DMS53 treated with DMSO at 0.1 percent for 48 hours (cell line): ENCODE results near the gene COL25A1.
"Not testable (repeated sequence)": the region's sequence is repeated elsewhere in the genome, so short reads cannot be mapped to it uniquely, and the experiment has no call there.

Source experiments
- DNase-seq: peaks from one replicate; lab custom pipeline; 2025; ENCODE audit not compliant: unreplicated experiment; lab: John Stamatoyannopoulos, UW

COL25A1 gene

DNA sequence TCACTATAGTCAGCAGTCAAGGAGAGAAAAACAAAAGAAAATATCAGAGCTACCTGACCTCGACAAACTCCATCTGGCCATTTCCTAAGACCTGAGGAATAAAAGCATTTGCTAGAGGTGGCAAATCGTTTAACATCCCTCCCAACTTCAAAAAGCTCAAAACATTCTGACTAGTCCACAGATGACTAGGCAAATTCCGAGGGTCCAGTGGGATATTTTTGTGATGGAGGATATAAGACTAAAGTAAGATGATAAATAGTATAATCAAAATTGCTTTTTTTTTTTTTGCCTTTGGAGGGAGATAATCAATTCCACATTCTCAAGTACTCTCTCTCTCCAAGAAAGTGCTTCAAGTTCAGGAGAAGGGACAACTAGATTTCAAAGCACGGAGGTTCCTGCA is 420.5 kb downstream of the COL25A1 start:
- no peak for DNase-seq

DNA sequence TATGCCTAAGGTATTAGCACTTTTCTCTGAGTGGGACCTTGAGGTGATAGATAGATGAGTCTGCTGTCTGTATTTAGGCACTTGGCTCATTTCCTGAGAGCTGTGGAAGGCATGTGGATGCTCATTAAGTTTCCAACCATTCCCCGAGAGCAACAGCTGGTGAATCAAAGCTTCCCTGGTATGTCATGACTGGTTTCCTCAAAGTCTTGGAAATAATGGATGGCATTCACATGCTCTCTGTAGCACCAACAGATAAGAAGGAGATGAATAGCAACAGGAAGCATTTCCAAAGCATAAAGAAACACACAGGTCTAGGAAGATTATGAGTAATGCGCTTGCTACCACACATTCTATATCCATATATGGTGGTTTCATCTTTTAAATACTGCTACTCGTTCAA is 421.3 kb downstream of the COL25A1 start:
- DNase-seq: no peak

DNA sequence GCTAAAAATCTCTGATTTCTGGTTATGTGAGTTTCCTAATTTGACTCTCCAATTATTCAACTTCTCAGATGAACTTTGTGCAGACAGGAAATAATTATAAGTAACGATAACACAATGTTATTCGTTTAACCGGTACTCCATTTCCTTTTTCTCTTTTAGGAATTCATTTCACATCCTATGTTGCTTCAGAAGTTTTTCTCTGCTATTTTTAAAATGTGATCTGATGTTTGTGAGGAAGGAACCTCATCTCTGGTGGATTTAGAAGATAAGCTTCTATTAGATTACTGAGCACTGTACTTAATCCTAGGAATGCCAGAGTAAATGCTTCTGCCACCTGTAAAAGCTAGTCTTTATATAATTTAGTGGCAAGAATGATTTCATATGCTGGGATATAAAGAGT is 423.7 kb downstream of the COL25A1 start:
- no peak for DNase-seq

DNA sequence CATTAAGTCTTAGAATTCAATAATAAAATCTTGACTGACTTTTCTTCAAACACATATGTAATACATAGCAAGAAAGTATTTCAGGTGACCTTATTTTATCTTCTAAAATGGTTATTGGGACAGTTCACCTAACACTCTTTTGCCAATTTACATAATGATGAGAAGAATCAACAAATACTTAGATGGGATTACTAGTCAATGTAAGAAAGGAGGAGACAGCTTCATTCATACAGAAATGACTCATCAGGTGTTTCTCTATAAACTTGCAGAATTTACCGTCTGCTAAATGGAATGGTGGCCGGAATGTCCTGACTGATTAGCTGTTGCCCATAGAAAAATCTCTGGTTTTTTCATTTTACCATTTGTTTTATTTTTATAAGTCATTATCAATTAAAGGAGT is 424.6 kb downstream of the COL25A1 start:
- peak; percentile 23 for DNase-seq

DNA sequence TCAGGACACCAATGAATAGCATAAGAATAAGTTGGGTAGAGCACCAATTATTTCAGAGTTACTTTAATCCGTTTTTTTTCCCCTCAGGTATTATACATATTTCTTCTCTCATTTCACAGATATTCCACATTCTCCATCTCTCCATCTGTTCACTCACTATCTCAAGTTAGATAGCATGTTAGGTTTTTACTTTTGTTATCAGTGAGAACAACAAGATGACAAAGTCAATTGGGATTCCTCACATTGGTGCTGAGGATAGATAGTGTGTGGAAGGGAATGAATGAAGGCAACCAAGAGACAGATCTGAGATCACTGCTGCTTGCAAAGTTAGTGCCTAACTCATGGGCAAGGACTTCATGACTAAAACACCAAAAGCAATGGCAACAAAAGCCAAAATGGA is 427.7 kb downstream of the COL25A1 start:
- no peak for DNase-seq

DNA sequence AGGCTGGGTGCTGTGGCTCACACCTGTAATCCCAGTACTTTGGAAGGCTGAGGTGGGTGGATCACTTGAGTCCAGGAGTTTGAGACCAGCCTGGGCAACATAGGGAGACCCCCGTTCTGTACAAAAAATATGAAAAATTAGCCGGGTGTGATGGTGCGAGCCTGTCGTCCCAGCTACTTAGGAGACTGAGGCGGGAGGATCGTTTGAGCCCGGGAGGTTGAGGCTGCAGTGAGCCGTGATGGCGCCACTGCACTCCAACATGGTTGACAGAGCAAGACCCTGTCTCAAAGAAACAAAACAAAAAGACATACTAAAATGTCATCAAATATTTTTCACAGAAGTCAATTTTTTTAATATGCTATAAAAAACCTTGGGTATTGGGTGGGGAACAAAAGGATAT is 432.5 kb downstream of the COL25A1 start:
- not testable (repeated sequence) for DNase-seq

DNA sequence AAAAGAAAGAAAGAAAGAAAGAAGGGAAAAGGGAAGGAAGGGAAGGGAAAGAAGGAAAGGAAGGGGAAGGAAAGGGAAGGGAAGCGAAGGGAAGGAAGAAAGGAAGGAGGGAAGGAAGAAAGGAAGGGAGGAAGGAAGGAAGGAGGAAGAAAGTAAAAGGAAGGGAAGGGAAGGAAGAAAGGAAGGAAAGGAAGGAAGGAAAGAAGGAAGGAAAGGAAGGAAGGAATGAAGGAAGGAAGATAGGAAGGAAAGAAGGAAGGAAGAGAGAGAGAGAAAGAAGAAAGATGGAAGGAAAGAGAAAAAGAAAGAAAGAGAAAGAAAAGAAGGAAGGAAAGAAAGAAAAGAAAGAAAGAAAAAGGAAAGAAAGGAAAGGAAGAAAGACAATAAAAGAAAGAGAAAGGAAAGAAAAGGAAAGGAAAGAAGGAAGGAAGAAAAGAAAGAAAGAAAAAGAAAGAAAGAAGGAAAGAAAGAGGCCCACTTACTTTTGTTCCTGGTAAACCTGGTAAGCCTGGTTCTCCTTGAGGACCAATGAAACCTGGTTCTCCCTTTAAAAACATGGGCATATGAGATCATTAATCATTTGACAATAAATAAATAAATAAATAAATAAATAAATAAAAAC is 433.7 kb downstream of the COL25A1 start:
- no peak for DNase-seq

DNA sequence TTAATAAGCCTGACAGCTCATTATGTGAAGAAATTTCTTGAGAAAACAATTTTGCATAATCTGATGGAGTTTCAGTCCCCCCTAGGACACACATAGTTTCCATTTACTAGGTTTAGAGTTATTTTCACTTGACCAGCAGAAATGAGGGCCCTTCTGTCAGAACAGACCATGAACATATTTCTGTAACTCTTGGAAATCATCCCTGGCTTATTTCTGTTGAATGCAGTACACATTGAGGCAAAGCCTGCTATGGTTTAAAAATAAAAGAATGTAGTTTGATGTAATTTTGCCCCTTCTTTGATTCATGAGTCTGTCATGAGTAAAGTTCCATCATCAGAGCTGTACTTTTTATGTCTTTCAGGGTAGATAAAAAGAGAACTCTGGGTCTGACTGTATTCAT is 435.0 kb downstream of the COL25A1 start:
- DNase-seq: no peak

DNA sequence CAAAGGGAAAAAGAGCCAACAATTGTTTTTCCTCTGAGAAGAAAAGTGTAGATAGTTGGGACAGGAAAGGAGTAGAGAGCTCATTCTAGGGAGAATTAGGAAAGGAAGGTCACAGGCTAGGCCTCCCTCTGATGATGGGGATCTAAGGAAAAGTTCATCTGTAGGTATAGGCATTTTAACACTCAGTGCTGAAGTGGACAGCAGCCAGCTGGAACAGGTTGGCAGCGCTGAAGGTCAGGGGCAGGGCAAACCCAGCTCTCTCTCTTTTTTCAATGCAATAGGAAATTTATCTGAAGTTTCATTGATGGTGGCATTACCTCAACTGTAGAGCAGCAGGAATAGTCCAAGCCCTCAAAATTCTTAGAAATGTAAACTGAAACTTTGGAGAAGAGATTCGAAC is 441.1 kb downstream of the COL25A1 start:
- no peak for DNase-seq

DNA sequence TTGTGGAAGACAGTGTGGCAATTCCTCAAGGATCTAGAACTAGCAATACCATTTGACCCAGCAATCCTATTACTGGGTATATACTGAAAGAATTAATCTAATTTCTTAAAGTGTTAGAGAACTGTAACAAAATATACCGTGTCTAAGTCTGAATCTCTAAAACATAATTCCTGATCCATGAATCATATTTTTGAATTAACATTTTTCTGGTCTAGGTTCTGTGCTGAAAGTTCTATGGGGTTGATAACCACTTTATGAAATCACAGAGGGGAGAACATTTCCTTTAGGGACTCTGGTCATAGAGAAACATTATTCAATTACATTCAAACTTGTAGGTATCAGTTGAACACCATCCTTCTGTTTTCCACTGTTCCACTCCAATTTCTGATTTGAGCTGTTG is 447.7 kb downstream of the COL25A1 start:
- DNase-seq: no peak

DNA sequence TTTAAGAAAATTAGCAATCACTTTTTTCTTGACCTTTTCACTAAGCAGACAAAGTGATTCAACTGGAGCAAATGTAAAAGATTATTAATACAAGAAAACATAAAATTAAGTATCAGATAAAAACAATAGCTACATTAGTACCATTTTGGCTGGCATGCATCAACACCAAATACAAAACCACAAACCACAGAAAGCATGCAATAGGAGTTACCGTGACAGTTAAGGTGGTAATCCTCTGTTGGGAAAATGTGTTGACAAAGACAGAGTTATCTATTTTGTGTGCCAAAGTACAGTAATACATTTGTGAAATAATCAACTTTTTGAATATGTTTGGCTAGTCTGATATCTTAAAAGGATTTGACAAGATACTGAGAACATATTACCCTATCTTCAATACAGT is 449.8 kb downstream of the COL25A1 start:
- DNase-seq: no peak

DNA sequence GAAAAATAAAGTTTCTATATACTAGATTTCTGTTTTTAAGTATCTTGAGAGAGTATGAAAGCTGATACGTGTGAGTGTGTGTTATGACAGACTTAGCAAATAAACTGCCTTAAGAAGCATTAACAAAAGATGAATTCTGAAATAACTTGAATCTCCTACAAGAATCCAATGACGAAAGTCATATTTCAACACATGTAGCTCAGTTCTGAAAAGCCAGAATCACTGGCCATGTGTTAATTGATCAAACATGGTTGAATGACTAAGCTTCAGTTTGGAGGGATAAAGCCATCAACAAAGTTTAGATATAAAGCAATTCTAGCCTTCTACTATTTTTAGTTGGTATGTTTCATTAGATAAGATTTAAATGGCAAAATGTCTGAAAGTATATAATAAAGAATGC is 451.1 kb downstream of the COL25A1 start:
- DNase-seq: no peak

DNA sequence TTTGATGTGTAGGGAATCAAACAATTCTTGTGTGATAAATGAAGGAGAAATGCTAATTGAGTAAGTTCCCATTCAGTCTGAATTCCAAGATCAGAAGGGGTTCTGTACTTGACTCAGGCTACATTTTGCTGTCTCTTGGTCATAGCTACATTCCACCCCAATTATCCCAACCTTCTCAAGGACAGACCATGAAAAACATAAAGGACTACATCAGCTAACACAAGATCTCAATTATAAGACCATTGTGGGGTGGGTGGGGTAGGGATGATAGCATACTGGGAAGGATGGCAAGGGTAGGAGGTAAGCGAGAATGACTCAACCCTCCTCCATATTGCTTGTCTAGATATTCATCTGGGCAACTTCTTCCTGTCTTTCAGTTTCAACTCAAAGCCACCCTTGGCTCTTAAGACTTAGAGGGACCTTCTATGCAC is 452.2 kb downstream of the COL25A1 start:
- DNase-seq: no peak

DNA sequence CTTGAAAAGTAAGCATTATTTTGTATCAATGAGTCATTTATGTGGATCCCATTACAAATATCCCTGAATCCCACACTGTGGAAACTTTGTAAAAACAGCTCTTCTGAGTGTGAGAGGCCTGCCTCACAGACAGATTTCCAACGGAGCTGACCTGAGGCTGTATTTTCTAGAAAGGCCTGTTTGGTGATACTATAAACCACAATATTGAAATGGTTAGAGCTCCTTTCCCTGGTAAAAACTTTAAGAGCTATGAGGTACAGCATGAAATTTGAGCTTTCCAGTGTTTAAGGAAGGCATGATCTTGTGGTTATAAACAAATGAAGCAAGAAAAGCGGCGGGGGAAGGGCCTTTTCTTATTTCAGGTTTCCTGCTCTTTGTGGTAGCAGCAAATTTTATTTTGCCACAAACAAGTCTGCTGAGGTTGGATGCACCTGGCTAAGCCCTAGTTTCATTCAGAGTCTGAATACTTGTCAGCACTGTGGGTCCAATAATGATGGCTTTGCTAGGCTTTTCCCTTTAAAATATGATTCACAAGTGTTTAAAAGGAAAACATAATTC is 452.8 kb downstream of the COL25A1 start:
- no peak for DNase-seq

DNA sequence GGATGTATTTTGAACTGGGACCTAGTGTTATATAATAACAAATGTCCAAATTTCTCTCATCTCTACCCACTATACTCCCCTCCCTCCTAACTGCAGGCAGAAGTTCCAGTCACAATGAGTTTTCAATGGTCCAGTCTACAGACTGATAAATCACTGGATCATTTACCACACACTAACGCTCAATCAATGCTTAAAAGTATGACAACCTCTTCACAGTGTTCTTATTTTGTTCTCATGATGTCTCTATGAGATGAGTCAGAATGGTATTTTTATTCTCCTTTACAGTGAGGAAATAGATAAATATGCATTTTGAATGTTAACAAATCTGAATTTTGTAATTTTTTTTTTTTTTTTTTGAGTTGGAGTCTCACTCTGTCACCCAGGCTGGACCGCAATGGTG is 455.9 kb downstream of the COL25A1 start:
- DNase-seq: no peak

DNA sequence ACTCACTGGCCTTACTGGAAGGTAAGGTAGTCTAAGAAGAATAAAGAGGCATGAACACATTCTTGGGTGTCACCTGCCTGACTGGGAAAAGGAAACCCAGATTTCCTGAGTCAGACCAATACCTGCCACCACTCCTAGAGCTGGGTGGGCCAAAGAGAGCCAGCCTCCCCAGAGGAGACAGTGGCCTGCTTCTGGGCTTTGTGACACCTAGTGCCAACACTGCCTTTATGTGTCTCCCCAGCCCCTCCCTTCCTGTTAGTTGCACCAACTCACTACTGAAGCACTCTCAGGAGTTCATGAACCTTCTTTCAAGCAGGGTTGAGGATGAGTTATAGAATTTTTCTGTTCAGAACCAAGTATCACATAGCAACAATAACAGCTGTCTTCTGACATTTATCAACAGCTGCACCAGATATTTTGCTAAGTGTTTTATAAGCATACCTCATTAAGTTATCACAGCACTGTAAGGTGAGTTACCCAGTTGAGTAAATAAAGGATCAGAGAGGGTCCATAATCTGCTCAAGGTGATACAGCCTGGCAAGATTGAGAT is 462.0 kb downstream of the COL25A1 start:
- DNase-seq: no peak

DNA sequence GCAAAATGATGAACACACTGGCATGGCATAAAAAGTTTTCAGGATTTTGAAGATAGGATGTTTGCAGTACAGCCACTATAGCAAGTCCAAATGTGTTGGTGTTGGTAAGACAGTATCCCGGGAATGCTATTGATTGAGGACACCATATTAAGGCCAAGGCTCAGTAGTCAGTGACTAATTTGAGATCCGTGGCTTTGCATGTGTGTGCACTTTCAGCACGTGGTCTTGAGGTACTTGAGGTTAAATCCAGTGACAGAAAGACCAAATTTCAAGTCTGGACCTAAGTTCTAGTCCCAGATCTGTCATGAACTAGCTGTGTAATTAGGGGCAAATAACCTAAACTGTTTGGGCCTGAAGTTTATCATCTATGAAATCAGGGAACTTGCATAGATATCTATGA is 463.1 kb downstream of the COL25A1 start:
- no peak for DNase-seq

DNA sequence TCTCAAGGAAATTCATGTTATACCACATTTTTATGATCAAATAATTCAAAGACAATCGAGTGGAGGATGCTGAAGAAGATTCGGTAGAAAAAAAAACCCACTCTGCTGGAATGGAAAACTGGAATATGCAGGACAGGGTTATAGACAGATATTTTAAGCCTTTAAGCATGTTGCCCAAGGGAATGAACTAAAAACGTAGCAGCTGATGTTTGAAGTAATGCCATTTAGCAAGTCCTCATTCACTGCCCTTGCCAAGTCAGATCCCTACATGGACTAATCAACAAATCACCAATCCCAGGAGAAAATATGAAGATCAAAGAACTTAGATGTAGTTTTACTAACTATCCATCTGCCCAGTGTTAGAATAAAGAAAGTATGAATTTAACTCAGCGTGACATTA is 464.0 kb downstream of the COL25A1 start:
- DNase-seq: no peak

DNA sequence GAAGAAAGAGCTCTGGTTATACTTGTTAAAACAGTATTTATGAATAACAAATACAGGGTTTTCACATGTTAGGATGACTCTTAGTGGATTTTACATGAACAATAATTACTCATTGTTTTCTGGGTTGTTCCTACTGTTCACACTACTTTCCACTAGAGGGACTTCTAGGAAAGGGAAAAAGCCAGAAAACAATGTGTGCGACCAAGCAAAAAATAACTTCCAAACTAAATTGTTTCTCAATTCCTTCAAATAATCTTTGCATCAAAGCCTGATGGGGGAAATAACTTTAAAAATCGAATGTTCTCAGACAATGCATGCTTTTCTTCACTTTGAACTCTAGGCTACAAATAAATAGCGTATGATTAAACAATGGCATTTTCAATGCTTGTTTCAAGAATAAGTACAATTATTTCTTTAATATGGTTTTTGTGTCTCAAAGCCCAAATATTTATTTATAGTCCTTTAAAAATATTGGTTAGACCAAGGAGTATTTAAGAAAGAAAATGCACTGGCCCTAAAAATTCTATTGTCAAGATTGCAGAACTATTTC is 467.5 kb downstream of the COL25A1 start:
- DNase-seq: peak; percentile 27

DNA sequence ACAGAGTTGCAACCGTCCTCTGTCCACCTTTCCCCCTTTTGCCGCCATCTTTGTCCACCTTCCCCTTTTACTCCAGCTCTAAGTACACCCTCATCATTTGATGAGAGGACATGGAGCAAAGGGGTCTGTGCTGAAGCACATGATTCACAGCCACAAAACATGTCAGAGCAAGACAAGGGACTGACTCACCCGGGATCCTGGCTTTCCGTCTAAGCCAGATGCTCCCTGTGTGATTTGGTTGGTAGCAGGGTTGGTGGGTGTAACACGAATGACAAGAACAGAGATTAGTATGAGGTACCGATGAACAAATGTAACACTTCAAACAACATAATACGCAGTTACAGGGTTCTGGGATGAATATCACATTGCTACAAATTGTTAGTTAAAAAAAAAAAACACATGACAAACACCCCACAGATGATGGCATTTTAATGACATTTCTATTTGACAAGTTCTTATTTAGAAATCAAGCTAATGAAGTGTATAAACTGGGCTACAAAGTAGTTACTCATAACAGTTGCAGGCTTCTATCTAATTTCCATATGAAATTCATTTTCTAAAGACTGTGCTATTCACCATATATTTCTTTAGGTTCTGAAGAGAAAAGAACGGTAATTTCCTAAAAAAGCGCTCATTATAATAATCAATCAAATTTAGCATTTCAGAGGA is 468.2 kb downstream of the COL25A1 start:
- no peak for DNase-seq

DNA sequence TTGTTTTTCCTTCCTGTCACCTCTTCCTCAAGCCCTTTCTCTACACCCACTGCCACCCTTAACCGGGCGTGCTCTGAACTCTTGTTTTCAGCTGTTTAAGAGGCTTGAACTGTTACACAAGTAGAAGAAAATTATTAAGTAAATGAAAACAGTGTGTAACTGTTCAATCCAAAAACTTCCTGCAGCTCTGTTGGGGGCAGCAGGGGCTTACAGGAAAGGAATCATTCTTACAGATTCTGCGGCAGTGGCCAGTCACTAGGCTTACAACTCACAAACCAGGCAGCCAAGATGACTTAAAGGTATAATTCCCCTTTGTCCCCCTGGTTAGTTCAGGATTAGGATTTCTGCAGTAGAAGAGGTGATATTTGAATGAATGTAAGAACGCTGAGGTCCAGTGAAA is 469.4 kb downstream of the COL25A1 start:
- DNase-seq: no peak

DNA sequence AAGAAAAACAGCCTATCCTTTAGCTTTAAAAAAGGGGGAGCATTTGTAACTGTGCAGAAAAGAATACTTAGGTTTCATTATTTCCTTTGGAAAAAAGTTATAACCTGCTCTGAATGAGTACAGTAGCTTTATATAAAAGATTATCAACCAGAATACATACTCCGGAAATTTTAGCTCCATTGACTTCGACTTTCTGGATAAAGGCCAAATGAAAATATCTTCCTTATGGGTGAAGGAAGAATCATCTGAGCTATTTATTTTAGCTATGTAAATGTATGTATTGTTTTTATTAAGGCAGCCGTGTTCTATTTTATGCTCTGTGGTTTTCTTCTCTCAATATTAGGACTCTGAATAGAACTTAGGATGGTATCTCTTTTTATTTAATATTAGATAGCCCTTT is 470.6 kb downstream of the COL25A1 start:
- no peak for DNase-seq
